ENCODE data around the gene MAGI1. TPM values are rescaled to one million over a fixed set of nuclear protein-coding genes. Genes with fewer than 3 reads are reported as not detected.

MAGI1 gene
- total and polyA plus RNA-seq, 4 donors = 9.9 to 88.1 (median 24.6) TPM

DNA sequence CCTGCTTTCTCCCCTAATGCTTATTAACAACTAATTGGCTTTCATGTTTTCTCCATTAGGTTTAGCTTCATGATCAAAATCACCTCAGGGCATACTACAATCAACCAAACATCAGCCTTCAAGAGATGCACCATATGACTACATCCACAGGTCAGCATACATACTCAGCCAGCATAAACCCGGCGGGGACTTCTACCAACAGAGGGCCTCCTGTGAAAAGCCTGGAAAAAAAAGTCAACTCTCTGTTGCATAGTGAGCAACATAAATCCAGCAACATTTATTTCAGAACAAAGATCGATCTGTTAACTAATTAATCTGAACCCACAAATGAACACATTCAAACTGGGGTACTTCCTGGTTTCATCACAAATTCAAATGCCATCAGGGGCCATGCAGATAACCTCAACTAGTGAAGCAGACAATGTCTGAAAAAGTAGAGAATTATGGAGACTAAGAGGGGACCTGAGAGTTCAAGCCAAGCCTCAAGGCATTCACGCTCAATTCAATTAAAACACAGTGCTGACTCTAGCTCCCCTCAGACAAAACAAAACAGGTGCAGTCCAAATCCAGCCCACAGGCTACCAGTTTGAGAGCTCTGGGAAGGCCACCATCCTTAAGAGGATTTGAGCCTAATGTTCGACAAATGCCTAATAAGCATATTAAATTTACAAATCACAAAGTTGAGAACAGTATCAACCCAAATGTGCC is 124.5 kb downstream of the MAGI1 start:
- Histone ChIP-seq H3K9ac (ENCODE audit: insufficient read depth in 1 of 2, low read length in 2 of 2) (no peak overlapping the region), H3K27me3 (ENCODE audit: control insufficient read depth in 3 of 3, insufficient read depth in 3 of 3, low read length in 2 of 3) (no peaks in the 10 kb centered on the region), H3K27ac (ENCODE audit: low read depth in 1 of 2, low read length in 1 of 2) (no peak overlapping the region), H3K4me1 (ENCODE audit: control insufficient read depth in 5 of 5, insufficient read depth in 5 of 5, low read length in 5 of 5) (peaks cover 0 to 19% (median 0%) of the 10 kb centered on the region in 5 donors), H3K9me3 (ENCODE audit: control insufficient read depth in 4 of 4, insufficient read depth in 3 of 4, low read length in 3 of 4) (no peaks in the 10 kb centered on the region), H3K4me3 (no peak overlapping the region), H3K36me3 (ENCODE audit: control insufficient read depth in 4 of 4, insufficient read depth in 4 of 4, low read length in 4 of 4) (peaks cover 0 to 1% (median 0%) of the 10 kb centered on the region in 4 donors)
- 83 to 88% methylated on average over 5 of the region's 5 CpGs for WGBS, 2 donors
- peak in 1 of 3 donors; percentile 40 for DNase-seq
- ATAC-seq (ENCODE audit: insufficient read depth, low FRiP score) = no peak
- TF ChIP-seq CTCF (IDR thresholded peaks at IDR 0.05; ENCODE audit: control extremely low read depth, extremely low read depth) = no peak

DNA sequence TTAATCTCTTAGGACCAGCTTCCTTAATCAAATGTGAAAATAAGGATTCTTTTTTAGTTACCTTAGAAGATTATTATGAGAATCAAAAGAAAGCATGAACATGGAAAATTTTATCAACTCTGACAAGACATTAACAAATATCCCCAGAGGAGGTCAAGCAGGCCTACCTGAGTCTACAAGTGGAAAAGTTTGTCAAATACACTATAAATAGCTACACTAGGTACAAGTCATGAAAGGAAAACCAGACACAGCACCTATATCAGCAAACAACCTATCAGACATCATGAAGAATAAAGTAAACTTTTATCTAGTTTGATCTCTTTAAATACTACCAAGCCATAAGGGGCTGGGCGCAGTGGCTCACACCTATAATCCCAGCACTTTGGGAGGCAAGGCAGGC is 126.1 kb downstream of the MAGI1 start:
- H3K27ac ChIP-seq (ENCODE audit: low read depth in 1 of 2, low read length in 1 of 2) = no peak overlapping the region
- no peak for ATAC-seq (ENCODE audit: insufficient read depth, low FRiP score)
- no peaks in the 10 kb centered on the region for H3K27me3 ChIP-seq (ENCODE audit: control insufficient read depth in 3 of 3, insufficient read depth in 3 of 3, low read length in 2 of 3)
- no peak overlapping the region for H3K9ac ChIP-seq (ENCODE audit: insufficient read depth in 1 of 2, low read length in 2 of 2)
- H3K36me3 ChIP-seq (ENCODE audit: control insufficient read depth in 4 of 4, insufficient read depth in 4 of 4, low read length in 4 of 4) = peaks cover 0 to 1% (median 0%) of the 10 kb centered on the region in 4 donors
- H3K4me3 ChIP-seq = no peak overlapping the region
- DNase-seq = no peak
- 95 to 97% methylated on average over 1 of the region's 1 CpG for WGBS, 2 donors
- H3K9me3 ChIP-seq (ENCODE audit: control insufficient read depth in 4 of 4, insufficient read depth in 3 of 4, low read length in 3 of 4) = no peaks in the 10 kb centered on the region
- TF ChIP-seq CTCF (IDR thresholded peaks at IDR 0.05; ENCODE audit: control extremely low read depth, extremely low read depth) = no peak
- H3K4me1 ChIP-seq (ENCODE audit: control insufficient read depth in 5 of 5, insufficient read depth in 5 of 5, low read length in 5 of 5) = peaks cover 0 to 19% (median 0%) of the 10 kb centered on the region in 5 donors

GRCh38 chr3:65908588-65908987 is 130.1 kb downstream of the MAGI1 start:
- H3K9ac ChIP-seq (ENCODE audit: insufficient read depth in 1 of 2, low read length in 2 of 2) = no peak overlapping the region
- no peaks in the 10 kb centered on the region for H3K9me3 ChIP-seq (ENCODE audit: control insufficient read depth in 4 of 4, insufficient read depth in 3 of 4, low read length in 3 of 4)
- no peaks in the 10 kb centered on the region for H3K27me3 ChIP-seq (ENCODE audit: control insufficient read depth in 3 of 3, insufficient read depth in 3 of 3, low read length in 2 of 3)
- no peak overlapping the region for H3K4me3 ChIP-seq
- H3K36me3 ChIP-seq (ENCODE audit: control insufficient read depth in 4 of 4, insufficient read depth in 4 of 4, low read length in 4 of 4) = no peaks in the 10 kb centered on the region
- peaks cover 0 to 20% (median 0%) of the 10 kb centered on the region in 5 donors for H3K4me1 ChIP-seq (ENCODE audit: control insufficient read depth in 5 of 5, insufficient read depth in 5 of 5, low read length in 5 of 5)
- H3K27ac ChIP-seq (ENCODE audit: low read depth in 1 of 2, low read length in 1 of 2) = no peak overlapping the region
- no peak for TF ChIP-seq CTCF (IDR thresholded peaks at IDR 0.05; ENCODE audit: control extremely low read depth, extremely low read depth)
- ATAC-seq (ENCODE audit: insufficient read depth, low FRiP score) = no peak
- DNase-seq = no peak
- WGBS, 2 donors = 87 to 93% methylated on average over 4 of the region's 4 CpGs

Data from lung (tissue), 12 donors.